Fibroblast of lung (primary cell): ENCODE measurements around the gene SSH2. TPM values are rescaled to one million over a fixed set of nuclear protein-coding genes. Genes with fewer than 3 reads are reported as not detected.

Source experiments
- DNase-seq, 2 donors: peaks; one replicate each; pipeline versions ENCODE4 v3.0.0 to v3.0.0-alpha.2; 2010; ENCODE audit warnings: low read depth in 2 of 2
- H2AFZ ChIP-seq: 2 replicates; pipeline ENCODE4 v1.5.1; 2012; ENCODE audit warnings: low read length, control low read depth, inconsistent platforms
- H3K27ac ChIP-seq: 2 replicates; pipeline ENCODE4 v1.5.1; 2011; ENCODE audit warnings: low read length, control low read depth; ENCODE audit not compliant: insufficient read depth
- H3K27me3 ChIP-seq: 2 replicates; pipeline ENCODE4 v1.5.1; 2011; ENCODE audit warnings: mild to moderate bottlenecking, low read length; ENCODE audit not compliant: control insufficient read depth, insufficient read depth
- H3K36me3 ChIP-seq: 2 replicates; pipeline ENCODE4 v1.5.1; 2011; ENCODE audit warnings: low read length; ENCODE audit not compliant: control insufficient read depth, insufficient read depth
- H3K4me1 ChIP-seq: 2 replicates; pipeline ENCODE4 v1.5.1; 2011; ENCODE audit warnings: low read length; ENCODE audit not compliant: control insufficient read depth, insufficient read depth; ENCODE audit errors: extremely low read depth
- H3K4me2 ChIP-seq: 2 replicates; pipeline ENCODE4 v1.5.1; 2011; ENCODE audit warnings: low read length, control low read depth; ENCODE audit not compliant: insufficient read depth; ENCODE audit errors: extremely low read depth
- H3K4me3 ChIP-seq, 4 experiments: fragments of 200-600 bp in 1 of 4; sonication (generic) in 1 of 4; replicated peaks in 1 of 4; 2 replicates each; pipeline ENCODE4 v1.5.1; 2011 to 2016; ENCODE audit warnings: low read length in 4 of 4, low read depth in 3 of 4, mild to moderate bottlenecking in 3 of 4, control low read depth in 2 of 4, inconsistent platforms in 1 of 4, mixed read lengths in 1 of 4; ENCODE audit not compliant: insufficient read depth in 1 of 4; ENCODE audit errors: control extremely low read depth in 1 of 4
- H3K79me2 ChIP-seq: 2 replicates; pipeline ENCODE4 v1.5.1; 2012; ENCODE audit warnings: mild to moderate bottlenecking, low read length, inconsistent platforms; ENCODE audit not compliant: control insufficient read depth, insufficient read depth
- H3K9ac ChIP-seq: 2 replicates; pipeline ENCODE4 v1.5.1; 2011; ENCODE audit warnings: mild to moderate bottlenecking, low read length, control low read depth; ENCODE audit not compliant: insufficient read depth
- H3K9me3 ChIP-seq: 2 replicates; pipeline ENCODE4 v1.5.1; 2012; ENCODE audit warnings: low read depth, low read length; ENCODE audit not compliant: control insufficient read depth, insufficient read depth
- H4K20me1 ChIP-seq: 2 replicates; pipeline ENCODE4 v1.5.1; 2011; ENCODE audit warnings: low read length; ENCODE audit not compliant: control insufficient read depth, insufficient read depth; ENCODE audit errors: extremely low read depth
- CTCF ChIP-seq, 2 donors: IDR thresholded peaks in 1 of 2; conservative IDR thresholded peaks in 1 of 2; 1 replicate in 1 of 2; 2 replicates in 1 of 2; pipeline ENCODE4 v1.5.1; 2011 to 2012; ENCODE audit warnings: low read length in 2 of 2, control low read depth in 1 of 2, inconsistent platforms in 1 of 2, low read depth in 1 of 2, mild to moderate bottlenecking in 1 of 2
- EZH2 ChIP-seq: IDR thresholded peaks from 2 replicates; pipeline ENCODE4 v1.5.1; 2012; ENCODE audit warnings: low read length, control low read depth, mild to moderate bottlenecking; ENCODE audit errors: missing control alignments
- polyA plus RNA-seq, 2 donors: library from polyadenylated mRNA; depleted of rRNA in 1 of 2; stranded (reverse) in 1 of 2; unstranded in 1 of 2; fragments of >200 nt; gene quantifications; 2 replicates each; pipeline ENCODE4 v1.2.1, GENCODE V29; 2011 to 2012; ENCODE audit warnings: missing spikeins in 1 of 2
- total RNA-seq: library from RNA; depleted of rRNA; stranded (reverse); fragments of >200 nt; gene quantifications from 2 replicates; pipeline ENCODE4 v1.2.1, GENCODE V29; 2014

Gene SSH2
- total and polyA plus RNA-seq, 2 donors (not counting 1 experiment from before 2014, with no cell fraction given), result 21.0 to 30.2 TPM

- Histone ChIP-seq H3K36me3 (no peaks in the 10 kb centered on the region), H3K27me3 (no peaks in the 10 kb centered on the region), H3K4me1 (no peaks in the 10 kb centered on the region), H3K27ac (no peak overlapping the region), H4K20me1 (no peaks in the 10 kb centered on the region), H2AFZ (no peak overlapping the region), H3K79me2 (no peaks in the 10 kb centered on the region), H3K9me3 (no peaks in the 10 kb centered on the region), H3K4me3 (no peak overlapping the region), H3K4me2 (no peak overlapping the region), H3K9ac (no peak overlapping the region)
- no peak for TF ChIP-seq CTCF (conservative IDR thresholded peaks at IDR 0.05 in 1 of 2, IDR thresholded peaks at IDR 0.05 in 1 of 2; ENCODE audit: low read depth in 1 of 2, low read length in 2 of 2)
- no peak for TF ChIP-seq EZH2
- DNase-seq, result peak in 1 of 2 donors; percentile 69
Measured at GRCh38 chr17:29667969-29668368, 262.1 kb downstream of the SSH2 start.

GRCh38 chr17:29665481-29665810 lies 264.6 kb downstream of the SSH2 start:
- no peaks in the 10 kb centered on the region for H3K4me1 ChIP-seq
- no peaks in the 10 kb centered on the region for H3K79me2 ChIP-seq
- H3K9me3 ChIP-seq, result no peaks in the 10 kb centered on the region
- no peaks in the 10 kb centered on the region for H3K27me3 ChIP-seq
- peaks cover 2% of the 10 kb centered on the region for H3K36me3 ChIP-seq
- H3K9ac ChIP-seq, result no peak overlapping the region
- no peak overlapping the region for H3K4me3 ChIP-seq
- no peaks in the 10 kb centered on the region for H4K20me1 ChIP-seq
- no peak for DNase-seq
- H3K27ac ChIP-seq, result no peak overlapping the region
- no peak overlapping the region for H2AFZ ChIP-seq
- no peak overlapping the region for H3K4me2 ChIP-seq
- TF ChIP-seq CTCF (conservative IDR thresholded peaks at IDR 0.05 in 1 of 2, IDR thresholded peaks at IDR 0.05 in 1 of 2; ENCODE audit: low read depth in 1 of 2, low read length in 2 of 2) (no peak), EZH2 (no peak)

GRCh38 chr17:29664743-29665480 lies 265.1 kb downstream of the SSH2 start:
- H3K27ac ChIP-seq, result no peak overlapping the region
- peak; percentile 53 to 91 for DNase-seq
- TF ChIP-seq EZH2, result no peak
- no peak for TF ChIP-seq CTCF (conservative IDR thresholded peaks at IDR 0.05 in 1 of 2, IDR thresholded peaks at IDR 0.05 in 1 of 2; ENCODE audit: low read depth in 1 of 2, low read length in 2 of 2)
- no peaks in the 10 kb centered on the region for H3K79me2 ChIP-seq
- H3K4me2 ChIP-seq, result no peak overlapping the region
- no peaks in the 10 kb centered on the region for H4K20me1 ChIP-seq
- peaks cover 2% of the 10 kb centered on the region for H3K36me3 ChIP-seq
- no peaks in the 10 kb centered on the region for H3K27me3 ChIP-seq
- H3K9ac ChIP-seq, result no peak overlapping the region
- H3K4me3 ChIP-seq, result no peak overlapping the region
- H2AFZ ChIP-seq, result no peak overlapping the region
- H3K4me1 ChIP-seq, result no peaks in the 10 kb centered on the region
- no peaks in the 10 kb centered on the region for H3K9me3 ChIP-seq
